Epithelial cell of esophagus (primary cell): ENCODE data around the gene NLRC5.
A peak's percentile ranks its signal among the peaks of the same experiment; 100 is the strongest.

Experiments used
- DNase-seq: peaks from one replicate; pipeline ENCODE4 v3.0.0; 2010; ENCODE audit warnings: low read depth
- H3K4me3 ChIP-seq: 2 replicates; pipeline ENCODE4 v1.5.1; 2011; ENCODE audit warnings: mild to moderate bottlenecking, low read length, control low read depth
- TF ChIP-seq, protein P1 (sequence below): IDR thresholded peaks from 2 replicates; pipeline ENCODE4 v1.5.1; 2011; ENCODE audit warnings: low read depth, mild to moderate bottlenecking, low read length, control low read depth, inconsistent platforms; ENCODE audit not compliant: insufficient read depth; ENCODE audit errors: missing control alignments

Gene NLRC5

DNA sequence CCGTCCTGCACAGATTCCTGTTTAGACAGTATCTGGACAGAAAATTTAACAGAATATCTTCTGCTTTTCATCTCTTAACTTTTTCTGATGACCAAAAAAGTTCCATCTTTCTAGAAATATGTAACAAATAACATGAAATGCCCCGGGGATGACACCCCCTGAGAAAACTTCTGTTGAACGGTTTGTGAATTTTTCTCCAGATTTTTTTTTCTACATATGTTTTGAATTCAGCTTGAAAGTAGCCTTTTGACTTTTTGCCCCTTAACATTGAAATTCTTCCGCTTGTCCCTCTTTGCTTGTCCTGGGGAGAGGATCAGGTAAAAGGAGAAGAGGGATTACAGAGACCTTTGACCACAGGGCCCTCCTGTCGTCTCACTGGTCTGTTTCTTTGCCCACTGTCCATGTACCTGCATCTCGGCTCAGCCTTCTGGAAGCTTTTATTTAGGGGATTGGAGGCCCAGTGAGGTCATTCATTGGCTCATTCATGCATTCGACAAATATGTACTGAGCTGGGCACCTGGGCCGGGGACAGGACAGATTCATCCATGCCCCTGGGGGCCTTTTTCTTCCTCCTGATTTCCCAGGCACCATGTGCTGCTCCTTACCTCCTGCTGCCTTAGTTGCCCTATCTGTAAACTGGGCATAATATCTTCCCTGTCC, 83.4 kb downstream of the NLRC5 start:
- no peak for DNase-seq
- TF ChIP-seq, protein P1, sequence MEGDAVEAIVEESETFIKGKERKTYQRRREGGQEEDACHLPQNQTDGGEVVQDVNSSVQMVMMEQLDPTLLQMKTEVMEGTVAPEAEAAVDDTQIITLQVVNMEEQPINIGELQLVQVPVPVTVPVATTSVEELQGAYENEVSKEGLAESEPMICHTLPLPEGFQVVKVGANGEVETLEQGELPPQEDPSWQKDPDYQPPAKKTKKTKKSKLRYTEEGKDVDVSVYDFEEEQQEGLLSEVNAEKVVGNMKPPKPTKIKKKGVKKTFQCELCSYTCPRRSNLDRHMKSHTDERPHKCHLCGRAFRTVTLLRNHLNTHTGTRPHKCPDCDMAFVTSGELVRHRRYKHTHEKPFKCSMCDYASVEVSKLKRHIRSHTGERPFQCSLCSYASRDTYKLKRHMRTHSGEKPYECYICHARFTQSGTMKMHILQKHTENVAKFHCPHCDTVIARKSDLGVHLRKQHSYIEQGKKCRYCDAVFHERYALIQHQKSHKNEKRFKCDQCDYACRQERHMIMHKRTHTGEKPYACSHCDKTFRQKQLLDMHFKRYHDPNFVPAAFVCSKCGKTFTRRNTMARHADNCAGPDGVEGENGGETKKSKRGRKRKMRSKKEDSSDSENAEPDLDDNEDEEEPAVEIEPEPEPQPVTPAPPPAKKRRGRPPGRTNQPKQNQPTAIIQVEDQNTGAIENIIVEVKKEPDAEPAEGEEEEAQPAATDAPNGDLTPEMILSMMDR: no peak

DNA sequence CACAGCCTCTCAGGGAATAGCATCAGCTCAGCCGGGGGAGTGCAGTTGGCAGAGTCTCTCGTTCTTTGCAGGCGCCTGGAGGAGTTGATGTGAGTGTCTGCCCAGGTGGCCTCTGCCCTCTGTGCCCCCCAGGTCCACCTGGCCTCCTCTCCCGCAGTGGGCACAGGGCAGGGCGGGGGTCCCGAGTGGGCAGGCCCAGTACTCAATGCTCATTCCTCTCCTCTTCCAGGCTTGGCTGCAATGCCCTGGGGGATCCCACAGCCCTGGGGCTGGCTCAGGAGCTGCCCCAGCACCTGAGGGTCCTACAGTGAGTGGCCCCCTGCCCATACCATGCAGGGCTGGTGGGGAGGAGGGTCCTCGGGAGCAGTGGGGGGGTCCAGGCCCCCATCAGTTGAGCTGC, 88.4 kb downstream of the NLRC5 start:
- DNase-seq: no peak
- TF ChIP-seq, protein P1: no peak

More for the DNA sequence above, 83.4 kb downstream of the NLRC5 start:
- no peak overlapping the region for H3K4me3 ChIP-seq

DNA sequence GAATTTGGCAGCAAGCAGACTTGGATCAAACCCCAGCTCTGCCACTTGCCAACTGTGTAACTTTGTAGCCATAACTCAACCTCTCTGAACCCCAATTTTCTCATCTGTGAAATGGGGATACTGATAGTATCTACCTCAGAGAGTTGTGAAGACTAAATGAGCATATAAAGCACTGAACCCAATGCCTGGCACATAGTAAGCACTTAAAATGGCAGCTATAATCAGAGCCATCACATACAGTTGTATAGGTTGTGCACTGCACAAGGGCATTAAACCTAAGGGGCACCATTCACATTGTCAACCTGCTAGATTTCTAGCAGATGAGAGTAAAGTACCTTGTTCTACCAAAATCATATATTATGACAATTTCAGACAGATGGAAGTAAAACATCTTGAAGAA, 92.4 kb downstream of the NLRC5 start:
- no peak overlapping the region for H3K4me3 ChIP-seq
- DNase-seq: no peak
- TF ChIP-seq, protein P1: no peak

More for the DNA sequence above, 88.4 kb downstream of the NLRC5 start:
- no peak overlapping the region for H3K4me3 ChIP-seq

DNA sequence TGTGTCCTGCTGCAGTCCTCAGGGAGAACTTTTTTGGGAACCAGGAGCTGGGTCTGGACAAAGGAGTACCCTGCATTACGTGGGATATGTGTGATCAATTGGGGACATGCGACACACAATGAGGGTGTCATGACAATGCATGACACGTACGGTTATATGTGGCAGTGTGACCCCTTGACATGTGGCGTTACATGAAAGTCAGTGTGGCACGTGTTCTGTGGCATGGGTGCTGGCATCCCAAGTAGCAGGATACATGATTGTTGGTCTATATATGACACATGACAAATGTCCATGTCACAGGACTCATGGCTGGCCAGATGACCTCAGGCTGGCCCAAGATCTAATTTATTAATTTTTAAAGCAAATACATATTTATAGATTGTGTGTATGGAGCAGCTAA, 93.3 kb downstream of the NLRC5 start:
- H3K4me3 ChIP-seq: no peak overlapping the region
- no peak for DNase-seq
- TF ChIP-seq, protein P1: no peak

DNA sequence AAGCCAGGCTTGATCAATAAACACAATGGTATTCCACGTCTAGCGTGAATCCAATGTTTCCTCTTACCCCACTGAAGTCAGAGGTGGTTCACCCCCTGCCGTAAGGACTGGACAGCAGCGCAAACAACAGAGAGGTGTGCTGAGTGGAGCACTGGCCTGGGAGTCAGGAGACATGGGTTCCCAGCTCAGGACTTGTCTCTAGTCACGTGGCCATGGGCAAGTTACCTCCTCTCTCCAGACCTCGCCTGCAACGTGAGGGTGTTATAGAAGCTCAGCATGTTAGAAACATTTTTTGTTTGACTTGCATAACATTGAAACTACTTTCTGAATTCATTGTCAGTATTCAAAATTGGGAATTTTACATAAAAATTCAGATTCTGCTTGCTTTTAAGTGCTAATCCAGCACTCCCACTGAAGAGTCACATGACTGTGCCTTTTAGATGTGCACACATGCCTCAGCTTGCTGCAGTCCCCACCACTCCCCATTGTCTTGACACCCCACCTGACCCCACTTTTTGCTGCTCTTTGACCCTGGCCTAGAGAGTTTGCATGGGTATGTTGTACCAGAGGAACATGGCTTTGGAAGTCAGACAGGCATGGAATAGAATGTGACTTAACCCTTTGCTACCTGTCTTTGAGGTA, 94.2 kb downstream of the NLRC5 start:
- DNase-seq: no peak
- TF ChIP-seq, protein P1: no peak

DNA sequence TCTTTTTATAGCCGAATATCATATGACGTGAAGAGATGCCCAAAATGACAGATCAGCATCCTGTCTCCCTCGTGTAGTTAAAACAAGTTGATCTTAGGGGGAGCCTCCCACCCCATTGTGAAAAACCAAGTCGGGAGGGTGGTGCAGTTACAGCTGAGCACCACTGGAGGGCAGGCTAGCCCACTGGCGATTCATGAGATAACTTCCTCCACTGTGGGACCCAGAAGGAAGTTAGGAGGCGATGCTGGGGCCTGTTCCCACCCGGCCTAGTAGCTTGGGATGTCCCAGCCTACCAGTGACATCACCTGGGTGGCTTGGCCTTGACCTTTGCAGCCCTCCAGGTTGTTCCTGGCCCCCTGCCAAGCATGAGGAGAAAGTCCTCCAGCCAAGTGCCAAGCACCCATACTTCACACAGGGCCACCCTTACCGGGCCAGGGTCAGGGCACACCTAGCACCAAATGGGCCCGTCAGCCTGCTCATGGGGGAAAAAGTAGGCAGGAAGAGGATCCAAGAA, 95.0 kb downstream of the NLRC5 start:
- DNase-seq: peak; percentile 66
- TF ChIP-seq, protein P1: peak; percentile 98
- H3K4me3 ChIP-seq: no peak overlapping the region

More for the DNA sequence above, 94.2 kb downstream of the NLRC5 start:
- H3K4me3 ChIP-seq: no peak overlapping the region
